Neural cell (in vitro differentiated cells): Measurements from ENCODE around the gene MCCC1.
"Not testable (repeated sequence)": the region's sequence is repeated elsewhere in the genome, so short reads cannot be mapped to it uniquely, and the experiment has no call there.

ENCODE experiments used
- EZH2 ChIP-seq: fragments of 200-600, 300-800 bp; shearing (Covaris generic), sonication (generic); IDR thresholded peaks from 2 replicates; pipeline ENCODE4 v1.6.1; 2014; ENCODE audit warnings: antibody characterized with exemption, low read length, borderline replicate concordance, mild to moderate bottlenecking; ENCODE audit not compliant: insufficient read depth, poor library complexity, severe bottlenecking
- TAF1 ChIP-seq: IDR thresholded peaks from 2 replicates; pipeline ENCODE4 v1.6.1; 2012; ENCODE audit warnings: low read depth

DNA sequence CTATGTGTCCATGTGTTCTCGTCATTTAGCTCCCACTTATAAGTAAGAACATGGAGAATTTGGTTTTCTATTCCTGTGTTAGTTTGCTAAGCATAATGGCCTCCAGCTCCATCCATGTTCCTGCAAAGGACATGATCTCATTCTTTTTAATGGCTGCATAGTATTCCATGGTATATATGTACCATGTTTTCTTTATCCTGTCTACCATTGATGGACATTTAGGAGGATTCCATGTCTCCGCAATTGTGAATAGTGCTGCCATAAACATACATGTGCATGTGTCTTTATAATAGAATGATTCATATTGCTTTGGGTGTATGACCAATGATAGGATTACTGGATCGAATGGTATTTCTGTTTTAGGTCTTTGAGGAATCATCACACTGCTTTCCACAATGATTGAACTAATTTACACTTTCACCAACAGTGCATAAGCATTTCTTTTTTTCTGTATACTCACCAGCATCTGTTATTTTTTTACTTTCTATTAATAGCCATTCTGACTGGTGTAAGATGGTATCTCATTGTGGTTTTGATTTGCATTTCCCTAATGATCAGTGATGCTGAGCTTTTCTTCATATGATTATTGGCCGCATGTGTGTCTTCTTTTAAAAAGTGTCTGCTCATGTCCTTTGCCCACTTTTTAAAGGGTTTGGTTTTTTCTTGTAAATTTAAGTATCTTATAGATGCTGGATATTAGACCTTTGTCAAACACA is 105.7 kb downstream of the MCCC1 start:
- not testable (repeated sequence) for TF ChIP-seq TAF1, EZH2
